GM15510 (cell line): Measurements from ENCODE around the gene REPS2.

Experiments
- POLR2A ChIP-seq: IDR thresholded peaks from 3 replicates; pipeline ENCODE4 v1.6.1; 2011; ENCODE audit warnings: borderline replicate concordance; ENCODE audit not compliant: insufficient read length; ENCODE audit errors: extremely low read depth

Gene REPS2

DNA sequence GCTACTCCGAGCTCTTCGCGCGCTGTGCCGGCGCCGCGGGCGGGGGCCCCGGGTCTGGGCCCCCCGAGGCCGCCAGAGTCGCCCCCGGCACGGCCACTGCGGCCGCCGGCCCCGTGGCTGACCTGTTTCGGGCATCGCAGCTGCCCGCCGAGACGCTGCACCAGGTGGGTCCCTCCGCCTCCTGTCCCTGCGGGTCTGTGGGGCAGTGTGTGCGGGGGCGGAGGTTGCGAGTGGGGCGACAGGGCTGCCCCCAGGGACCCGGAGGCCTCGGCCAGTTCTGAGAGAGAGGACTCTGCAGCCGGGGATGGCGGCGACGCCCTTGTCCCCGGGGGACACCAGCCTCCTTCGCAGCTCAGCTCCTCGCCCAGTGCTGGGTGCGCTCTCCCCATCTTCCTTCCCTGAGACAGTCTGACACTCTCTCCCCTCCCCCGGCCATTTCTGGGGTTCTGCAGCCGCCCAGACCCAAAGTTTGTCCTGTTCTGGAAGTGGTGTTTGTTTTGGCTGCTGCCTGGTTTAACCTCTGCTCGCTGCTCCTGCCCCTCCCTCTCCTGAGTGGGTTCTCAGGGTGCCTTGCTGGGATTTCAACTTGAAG, 609 bp downstream of the REPS2 start:
- TF ChIP-seq POLR2A: no peak

DNA sequence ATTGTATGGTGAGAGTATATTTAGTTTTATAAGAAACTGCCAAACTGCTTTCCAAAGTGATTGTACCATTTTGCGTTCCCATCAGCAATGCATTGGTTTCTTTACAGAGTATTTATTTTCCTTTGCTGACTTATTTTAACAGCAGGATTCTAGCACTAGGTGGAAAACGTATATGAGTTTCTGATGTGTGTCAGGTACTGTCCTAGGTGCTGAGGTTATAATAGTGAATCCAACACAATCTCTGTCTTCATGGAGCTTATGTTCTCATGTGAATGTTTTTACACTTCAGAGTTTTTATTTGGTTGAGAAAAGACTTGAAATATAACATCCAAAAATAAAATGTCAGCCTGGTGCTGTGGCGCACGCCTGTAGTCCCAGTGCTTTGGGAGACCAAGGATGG, 4.0 kb downstream of the REPS2 start:
- TF ChIP-seq POLR2A: no peak

- no peak for TF ChIP-seq POLR2A
Observed at GRCh38 chrX:16953606-16954211, 7.3 kb downstream of the REPS2 start.

DNA sequence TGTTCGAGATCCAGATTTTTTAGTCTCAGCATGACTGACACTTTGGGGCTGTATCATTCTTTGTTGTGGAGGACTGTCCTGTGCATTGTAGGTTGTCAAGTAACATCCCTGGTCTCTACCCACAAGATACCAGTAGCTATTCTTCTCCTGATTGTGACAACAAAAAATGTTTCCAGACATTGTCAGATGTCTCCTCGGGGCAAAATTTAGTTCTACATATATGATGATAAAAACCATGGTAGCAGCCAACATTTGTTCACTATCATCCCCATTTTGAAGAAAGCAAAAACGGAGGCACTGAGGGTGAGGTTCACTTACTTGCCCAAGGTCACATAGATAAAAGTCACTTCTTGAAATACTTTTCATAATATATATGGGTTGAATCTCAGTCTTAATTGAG, 11.3 kb downstream of the REPS2 start:
- no peak for TF ChIP-seq POLR2A

DNA sequence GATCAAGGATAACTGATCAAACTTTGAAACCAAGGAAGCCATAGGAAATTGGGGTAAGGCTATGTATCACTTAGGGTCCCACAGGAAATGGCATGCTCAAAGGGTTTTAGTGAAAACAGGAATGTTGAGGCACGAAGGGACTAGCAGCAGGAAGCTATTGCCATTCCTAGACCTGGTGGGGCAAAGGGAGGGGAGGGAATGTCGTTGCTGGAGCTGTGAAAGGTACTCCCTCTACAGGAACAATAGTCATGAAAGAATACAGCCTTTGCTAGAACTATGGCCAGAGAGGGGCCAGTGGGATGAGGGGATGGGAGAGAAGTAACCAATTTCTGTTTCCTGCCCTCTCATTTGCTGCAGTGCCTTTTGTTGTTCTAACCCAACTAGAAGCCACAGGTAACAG, 11.9 kb downstream of the REPS2 start:
- no peak for TF ChIP-seq POLR2A

- TF ChIP-seq POLR2A: no peak
Observed at GRCh38 chrX:16963216-16963615, 16.8 kb downstream of the REPS2 start.

DNA sequence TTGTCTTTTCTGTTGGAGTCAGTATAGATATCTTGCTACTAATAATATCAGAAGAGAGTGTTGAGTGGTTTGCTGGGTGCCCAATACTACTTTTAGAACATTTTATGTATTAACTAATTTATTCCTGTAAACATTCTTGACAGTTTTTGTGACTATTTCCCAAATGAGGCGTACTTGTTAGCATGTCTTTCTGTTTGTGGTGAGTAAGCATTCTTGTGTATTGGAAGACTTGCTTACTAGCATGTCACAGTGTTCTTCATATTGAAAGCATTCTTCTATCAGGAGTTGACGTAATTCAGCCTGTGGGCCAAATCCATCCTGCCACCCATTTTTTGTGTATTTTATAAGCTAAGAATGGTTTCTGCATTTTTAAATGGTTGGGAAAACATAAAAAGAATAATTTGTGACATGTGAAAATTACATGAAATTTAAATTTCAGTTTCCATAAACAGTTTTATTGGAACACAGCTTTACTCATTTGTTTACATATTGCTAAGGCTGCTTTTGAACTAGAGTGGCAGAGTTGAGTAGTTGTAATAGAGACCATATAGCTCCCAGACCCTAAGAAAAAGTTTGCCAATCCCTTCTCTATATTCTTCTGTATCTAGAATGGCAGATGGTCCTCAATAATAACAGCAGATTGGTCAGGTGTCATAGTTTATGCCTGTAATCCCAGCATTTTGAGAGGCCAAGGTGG, 20.4 kb downstream of the REPS2 start:
- TF ChIP-seq POLR2A: no peak

DNA sequence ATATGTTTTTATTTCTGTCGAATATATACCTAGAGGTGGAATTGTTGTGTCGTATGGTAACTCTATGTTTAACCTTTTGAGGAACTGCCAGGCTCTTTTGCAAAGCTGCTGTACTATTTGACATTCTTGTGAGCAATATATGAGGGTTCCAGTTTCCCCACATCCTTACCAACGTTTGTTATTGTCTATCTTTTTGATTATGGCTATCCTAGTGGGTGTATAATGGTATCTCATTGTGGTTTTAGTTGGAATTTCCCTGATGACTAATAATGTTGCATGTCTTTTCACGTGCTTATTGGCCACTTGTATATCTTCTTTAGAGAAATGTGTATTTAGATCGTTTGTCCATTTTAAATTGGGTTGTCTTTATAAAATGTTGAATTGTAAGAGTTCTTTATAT, 24.5 kb downstream of the REPS2 start:
- no peak for TF ChIP-seq POLR2A

DNA sequence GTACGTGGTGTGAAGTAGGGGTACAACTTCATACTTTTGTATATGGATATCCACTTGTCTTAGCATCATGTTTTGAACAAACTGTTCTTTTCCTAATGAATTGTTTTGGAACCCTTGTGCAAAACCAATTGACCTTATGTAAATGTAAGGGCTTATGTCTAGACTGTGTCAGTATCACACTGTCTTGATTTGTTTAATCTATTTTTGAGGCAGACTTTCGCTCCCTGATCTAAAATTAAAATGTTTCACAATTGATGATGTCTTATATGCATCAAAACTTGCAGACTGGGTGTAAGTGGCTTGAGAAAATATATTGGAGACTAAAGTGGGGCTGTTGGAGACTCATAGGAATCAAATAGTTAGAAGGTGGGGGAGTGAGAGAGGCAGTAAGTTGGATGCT, 25.2 kb downstream of the REPS2 start:
- no peak for TF ChIP-seq POLR2A

DNA sequence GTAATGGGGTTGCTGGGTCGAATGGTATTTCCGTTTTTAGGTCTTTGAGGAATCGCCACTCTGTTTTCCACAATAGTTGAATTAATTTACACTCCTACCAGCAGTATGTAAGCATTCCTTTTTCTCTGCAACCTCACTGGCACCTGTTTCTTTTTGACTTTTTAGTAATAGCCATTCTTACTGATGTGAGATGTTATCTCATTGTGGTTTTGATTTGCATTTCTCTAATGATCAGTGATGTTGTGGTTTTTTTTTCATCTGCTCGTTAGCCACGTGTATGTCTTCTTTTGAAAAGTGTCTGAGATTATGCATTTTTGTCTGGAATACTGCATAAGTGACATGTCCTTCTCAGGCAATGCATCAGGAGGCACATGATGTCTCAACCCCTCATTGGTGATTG, 28.8 kb downstream of the REPS2 start:
- TF ChIP-seq POLR2A: no peak

DNA sequence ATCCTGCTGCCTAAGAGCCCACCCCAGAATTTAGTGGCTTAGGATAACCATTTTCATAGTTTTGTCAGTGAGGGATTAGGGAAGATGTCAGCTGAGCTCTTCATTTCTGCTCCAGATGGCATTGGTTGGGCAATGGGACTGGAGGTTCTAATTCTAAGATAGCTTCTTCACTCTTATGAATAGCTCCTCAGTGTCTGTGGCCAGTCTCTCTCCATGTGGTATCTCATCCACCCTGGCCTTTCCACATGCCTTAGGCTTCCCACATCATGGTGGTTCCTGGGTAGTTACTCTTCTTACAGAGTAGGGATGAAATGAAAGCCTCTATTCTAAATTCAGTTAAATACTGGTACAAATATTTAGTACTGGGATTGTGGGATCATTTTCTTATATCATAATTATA, 31.3 kb downstream of the REPS2 start:
- no peak for TF ChIP-seq POLR2A

DNA sequence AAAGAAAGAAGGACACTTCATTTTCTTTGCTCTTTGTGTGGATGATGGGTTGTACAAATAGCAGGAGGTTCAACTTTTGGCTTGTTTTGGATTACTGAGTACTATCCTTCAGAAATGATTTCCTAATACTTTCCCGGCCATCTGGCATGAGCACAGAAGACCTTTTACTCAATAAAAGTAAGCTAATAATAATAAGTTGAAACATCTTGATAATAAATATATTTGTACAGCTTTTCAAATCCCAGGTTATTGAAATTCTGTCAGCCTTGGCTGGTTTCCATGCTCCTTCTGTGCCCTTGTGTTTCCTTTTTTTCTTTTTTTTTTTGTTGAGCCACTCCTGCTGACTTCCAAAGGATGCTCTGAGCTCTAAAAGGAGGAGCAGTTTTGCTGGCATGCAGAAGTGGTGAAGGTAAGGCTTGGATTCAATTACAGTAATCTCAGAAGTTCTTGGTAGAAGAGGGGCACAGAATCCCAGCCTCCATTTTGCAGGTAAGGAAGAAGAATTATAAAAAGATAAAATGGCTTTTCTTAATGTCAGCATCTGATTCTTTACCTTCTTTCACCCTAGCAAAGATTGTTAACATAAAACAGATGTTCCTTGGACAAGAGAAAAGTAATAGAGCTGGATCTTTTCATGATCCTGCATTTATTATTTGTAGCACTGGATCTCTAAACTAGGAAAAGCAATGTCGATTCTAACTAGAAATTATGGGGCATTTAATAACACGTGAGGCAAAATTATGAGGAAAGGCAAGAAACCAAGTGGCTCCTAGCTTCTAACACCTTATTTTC, 31.9 kb downstream of the REPS2 start:
- no peak for TF ChIP-seq POLR2A

- TF ChIP-seq POLR2A: no peak
Observed at GRCh38 chrX:16979226-16979625, 32.8 kb downstream of the REPS2 start.

DNA sequence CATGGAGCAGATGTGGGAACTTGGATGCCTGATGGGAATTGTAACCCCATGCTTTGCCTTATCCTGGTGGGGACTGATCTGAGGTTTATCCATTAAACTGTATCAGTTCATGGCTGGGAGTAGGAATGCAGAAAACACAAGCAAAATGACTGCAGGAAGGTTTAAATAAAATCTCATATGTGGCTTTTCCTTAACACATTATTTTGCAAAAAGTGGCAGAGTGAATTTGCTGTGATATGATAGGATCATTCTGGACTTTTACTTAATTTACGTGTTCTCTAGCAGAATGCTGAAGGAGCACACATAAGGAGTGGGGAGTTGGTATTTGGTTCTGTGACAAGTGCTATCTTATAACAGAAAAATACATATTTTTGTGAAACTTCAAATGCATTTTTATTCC, 34.8 kb downstream of the REPS2 start:
- TF ChIP-seq POLR2A: no peak

DNA sequence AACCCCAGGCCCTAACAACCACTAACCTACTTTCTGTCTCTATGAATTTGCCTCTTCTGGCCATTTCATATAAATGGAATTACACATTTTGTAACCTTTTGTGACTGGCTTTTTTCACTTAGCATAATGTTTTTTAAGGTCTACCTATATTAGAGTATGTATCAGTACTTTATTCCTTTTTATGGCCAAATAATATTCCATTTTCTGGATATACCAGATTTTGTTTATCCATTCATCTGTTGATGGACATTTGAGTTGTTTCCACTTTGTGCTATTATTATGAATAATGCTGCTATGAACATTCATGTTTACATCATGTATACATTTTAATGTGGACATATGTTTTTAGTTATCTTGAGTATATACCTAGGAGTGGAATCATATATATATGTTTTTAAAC, 35.5 kb downstream of the REPS2 start:
- TF ChIP-seq POLR2A: no peak
